Measurements from ENCODE around the gene GAPDHS.

The GAPDHS gene

GRCh38 chr19:35534803-35535480, 1.7 kb downstream of the GAPDHS start:
- no peak for DNase-seq

GRCh38 chr19:35539314-35539713, 6.1 kb downstream of the GAPDHS start:
- DNase-seq = no peak

GRCh38 chr19:35539850-35540249, 6.6 kb downstream of the GAPDHS start:
- no peak for DNase-seq

- DNase-seq = no peak
These were observed 7.2 kb downstream of the GAPDHS start for GRCh38 chr19:35540356-35540927.

GRCh38 chr19:35542209-35542608, 9.0 kb downstream of the GAPDHS start:
- no peak for DNase-seq

GRCh38 chr19:35543280-35544109, 10.2 kb downstream of the GAPDHS start:
- no peak for DNase-seq

GRCh38 chr19:35544110-35544802, 11.0 kb downstream of the GAPDHS start:
- DNase-seq = no peak

GRCh38 chr19:35545001-35545854, 12.0 kb downstream of the GAPDHS start, which contains the start of gene TMEM147:
TMEM147 (plus strand) TSS chr19:35545626; CDS start chr19:35545740, 114 bp downstream.
- peak; percentile 34 to 94 (median 82) for DNase-seq

- DNase-seq = peak in 8 of 56 donors; percentile 33 to 61 (median 46)
These were observed 12.7 kb downstream of the GAPDHS start for GRCh38 chr19:35545855-35546381.

- no peak for DNase-seq
These were observed 13.3 kb downstream of the GAPDHS start for GRCh38 chr19:35546532-35546931.

GRCh38 chr19:35549174-35549788, 16.0 kb downstream of the GAPDHS start:
- peak in 23 of 56 donors; percentile 1 to 36 (median 12) for DNase-seq

- DNase-seq = peak in 2 of 56 donors; percentile 4 to 19
These were observed 16.7 kb downstream of the GAPDHS start for GRCh38 chr19:35549879-35550523.

- no peak for DNase-seq
These were observed 18.0 kb downstream of the GAPDHS start for GRCh38 chr19:35551091-35551810.

- DNase-seq = no peak
These were observed 19.5 kb downstream of the GAPDHS start for GRCh38 chr19:35552534-35553384.

GRCh38 chr19:35553385-35554000, 20.2 kb downstream of the GAPDHS start:
- no peak for DNase-seq

GRCh38 chr19:35554076-35554475, 20.8 kb downstream of the GAPDHS start:
- DNase-seq = no peak

All from amygdala (tissue), 56 donors.